Ishikawa (cell line): ENCODE measurements around the gene CSNK1G1.

Experiments
- CEBPB ChIP-seq: IDR thresholded peaks from 2 replicates; pipeline ENCODE4 v1.6.1; 2012
- EGR1 ChIP-seq: IDR thresholded peaks from 2 replicates; pipeline ENCODE4 v1.6.1; 2012
- TF ChIP-seq, protein P1 (sequence below): IDR thresholded peaks from 2 replicates; pipeline ENCODE4 v1.6.1; 2012
- TF ChIP-seq, protein P2 (sequence below): IDR thresholded peaks from 2 replicates; pipeline ENCODE4 v1.6.1; 2012; ENCODE audit warnings: low read depth, mild to moderate bottlenecking

DNA sequence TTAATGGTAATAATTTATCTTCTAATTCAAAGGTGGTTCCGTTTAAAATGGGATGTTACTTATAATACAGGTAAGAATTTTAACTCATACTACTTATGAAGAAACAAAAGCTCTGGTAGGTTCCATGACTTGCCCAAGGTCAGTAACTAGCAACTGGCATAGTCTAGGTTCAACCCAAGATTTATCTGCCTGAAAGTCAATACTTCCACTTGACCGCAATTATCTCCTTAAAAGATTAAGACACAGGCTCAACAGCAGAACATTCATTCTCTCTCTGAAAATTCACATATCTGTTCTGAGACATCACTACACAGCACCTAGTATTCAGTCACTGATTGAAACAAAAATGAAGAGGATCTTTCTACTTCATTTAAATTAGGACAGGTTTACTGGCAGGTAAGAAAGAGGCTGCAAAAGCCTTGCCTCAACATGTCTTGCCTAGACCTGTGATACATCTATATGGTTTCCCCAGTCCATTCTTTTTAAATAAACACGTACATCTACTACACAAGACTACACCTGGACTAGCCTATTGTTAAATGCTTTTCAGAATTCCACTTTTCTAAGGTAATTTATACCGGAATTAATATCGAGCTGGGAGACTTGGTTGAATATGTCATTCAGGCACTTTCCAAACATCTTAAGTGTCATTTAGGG is 1.2 kb downstream of the CSNK1G1 start:
- TF ChIP-seq CEBPB (no peak), EGR1 (no peak)
- TF ChIP-seq, protein P1, sequence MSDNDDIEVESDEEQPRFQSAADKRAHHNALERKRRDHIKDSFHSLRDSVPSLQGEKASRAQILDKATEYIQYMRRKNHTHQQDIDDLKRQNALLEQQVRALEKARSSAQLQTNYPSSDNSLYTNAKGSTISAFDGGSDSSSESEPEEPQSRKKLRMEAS, result no peak
- TF ChIP-seq, protein P2, sequence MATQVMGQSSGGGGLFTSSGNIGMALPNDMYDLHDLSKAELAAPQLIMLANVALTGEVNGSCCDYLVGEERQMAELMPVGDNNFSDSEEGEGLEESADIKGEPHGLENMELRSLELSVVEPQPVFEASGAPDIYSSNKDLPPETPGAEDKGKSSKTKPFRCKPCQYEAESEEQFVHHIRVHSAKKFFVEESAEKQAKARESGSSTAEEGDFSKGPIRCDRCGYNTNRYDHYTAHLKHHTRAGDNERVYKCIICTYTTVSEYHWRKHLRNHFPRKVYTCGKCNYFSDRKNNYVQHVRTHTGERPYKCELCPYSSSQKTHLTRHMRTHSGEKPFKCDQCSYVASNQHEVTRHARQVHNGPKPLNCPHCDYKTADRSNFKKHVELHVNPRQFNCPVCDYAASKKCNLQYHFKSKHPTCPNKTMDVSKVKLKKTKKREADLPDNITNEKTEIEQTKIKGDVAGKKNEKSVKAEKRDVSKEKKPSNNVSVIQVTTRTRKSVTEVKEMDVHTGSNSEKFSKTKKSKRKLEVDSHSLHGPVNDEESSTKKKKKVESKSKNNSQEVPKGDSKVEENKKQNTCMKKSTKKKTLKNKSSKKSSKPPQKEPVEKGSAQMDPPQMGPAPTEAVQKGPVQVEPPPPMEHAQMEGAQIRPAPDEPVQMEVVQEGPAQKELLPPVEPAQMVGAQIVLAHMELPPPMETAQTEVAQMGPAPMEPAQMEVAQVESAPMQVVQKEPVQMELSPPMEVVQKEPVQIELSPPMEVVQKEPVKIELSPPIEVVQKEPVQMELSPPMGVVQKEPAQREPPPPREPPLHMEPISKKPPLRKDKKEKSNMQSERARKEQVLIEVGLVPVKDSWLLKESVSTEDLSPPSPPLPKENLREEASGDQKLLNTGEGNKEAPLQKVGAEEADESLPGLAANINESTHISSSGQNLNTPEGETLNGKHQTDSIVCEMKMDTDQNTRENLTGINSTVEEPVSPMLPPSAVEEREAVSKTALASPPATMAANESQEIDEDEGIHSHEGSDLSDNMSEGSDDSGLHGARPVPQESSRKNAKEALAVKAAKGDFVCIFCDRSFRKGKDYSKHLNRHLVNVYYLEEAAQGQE, result no peak
